Mucosa of rectum (tissue), 2 donors: ENCODE results near the gene VOPP1.

Source experiments
- H3K27ac ChIP-seq, 2 donors: one replicate each; pipeline ENCODE4 v1.7.0; 2013; ENCODE audit warnings: inconsistent platforms in 2 of 2, low read depth in 2 of 2, low read length in 2 of 2
- H3K27me3 ChIP-seq, 2 donors: one replicate each; pipeline ENCODE4 v1.7.0; 2013; ENCODE audit warnings: low read length in 2 of 2; ENCODE audit not compliant: control insufficient read depth in 2 of 2, insufficient read depth in 2 of 2
- H3K36me3 ChIP-seq, 2 donors: one replicate each; pipeline ENCODE4 v1.7.0; 2013; ENCODE audit warnings: low read length in 2 of 2; ENCODE audit not compliant: control insufficient read depth in 2 of 2, insufficient read depth in 2 of 2
- H3K4me1 ChIP-seq, 2 donors: one replicate each; pipeline ENCODE4 v1.7.0; 2013; ENCODE audit warnings: low read length in 2 of 2, mild to moderate bottlenecking in 1 of 2; ENCODE audit not compliant: control insufficient read depth in 2 of 2, insufficient read depth in 2 of 2
- H3K4me3 ChIP-seq, 2 donors: one replicate each; pipeline ENCODE4 v1.7.0; 2013; ENCODE audit warnings: low read length in 2 of 2
- H3K9ac ChIP-seq, 2 donors: one replicate each; pipeline ENCODE4 v1.7.0; 2013; ENCODE audit warnings: low read length in 2 of 2, low read depth in 1 of 2, mild to moderate bottlenecking in 1 of 2
- H3K9me3 ChIP-seq, 2 donors: one replicate each; pipeline ENCODE4 v1.7.0; 2013; ENCODE audit warnings: low read length in 2 of 2; ENCODE audit not compliant: control insufficient read depth in 2 of 2
- donor health status: healthy.
- donor health status: Normal muscosa, but diverticular disease.

The VOPP1 gene

DNA sequence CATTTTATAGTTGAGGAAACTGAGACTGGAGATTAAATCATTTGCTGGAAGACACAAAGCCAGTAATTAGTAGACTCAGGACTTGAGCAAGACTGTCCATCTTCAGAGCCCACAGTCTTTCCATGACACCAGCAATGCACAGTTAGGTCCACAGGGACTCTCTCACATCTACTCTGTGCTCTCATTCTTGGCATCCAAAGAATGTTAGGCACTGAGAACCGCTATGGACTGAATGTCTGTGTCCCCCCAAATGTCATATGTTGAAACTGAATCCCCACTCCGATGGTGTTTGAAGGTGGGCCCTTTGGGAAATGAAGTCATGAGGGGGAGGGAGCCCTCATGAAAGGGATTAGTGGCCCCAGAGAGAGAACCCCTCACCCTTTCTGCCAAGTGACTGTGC lies 106.6 kb downstream of the VOPP1 start:
- no peaks in the 10 kb centered on the region for H3K27me3 ChIP-seq
- no peaks in the 10 kb centered on the region for H3K4me1 ChIP-seq
- H3K9me3 ChIP-seq: no peaks in the 10 kb centered on the region
- H3K9ac ChIP-seq: no peak overlapping the region
- peaks cover 20 to 24% of the 10 kb centered on the region in 2 donors for H3K36me3 ChIP-seq
- no peak overlapping the region for H3K27ac ChIP-seq
- no peak overlapping the region for H3K4me3 ChIP-seq

DNA sequence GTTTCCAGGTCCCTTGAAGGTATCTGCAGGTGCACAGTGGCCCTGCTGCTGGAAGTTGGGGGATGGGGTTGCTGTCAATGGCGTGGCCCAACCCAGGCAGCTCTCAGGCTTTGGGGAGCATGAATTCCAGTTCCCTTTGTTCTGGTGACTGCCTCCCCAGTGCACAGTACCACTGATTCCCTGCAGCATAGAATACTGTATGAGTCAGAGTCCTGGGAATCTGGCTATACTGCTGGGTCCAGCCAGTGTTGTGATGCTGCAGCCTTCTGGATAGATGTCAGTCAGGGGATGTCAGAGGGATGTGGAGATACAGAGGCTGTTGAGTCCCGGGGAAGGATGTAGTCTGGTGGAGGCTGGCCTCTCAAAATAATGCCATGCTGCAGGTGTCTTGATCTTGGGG lies 107.9 kb downstream of the VOPP1 start:
- no peak overlapping the region for H3K4me3 ChIP-seq
- no peak overlapping the region for H3K27ac ChIP-seq
- H3K27me3 ChIP-seq: no peaks in the 10 kb centered on the region
- peaks cover 20 to 24% of the 10 kb centered on the region in 2 donors for H3K36me3 ChIP-seq
- H3K9ac ChIP-seq: no peak overlapping the region
- no peaks in the 10 kb centered on the region for H3K4me1 ChIP-seq
- H3K9me3 ChIP-seq: peaks cover under 1 to 3% of the 10 kb centered on the region in 2 donors

DNA sequence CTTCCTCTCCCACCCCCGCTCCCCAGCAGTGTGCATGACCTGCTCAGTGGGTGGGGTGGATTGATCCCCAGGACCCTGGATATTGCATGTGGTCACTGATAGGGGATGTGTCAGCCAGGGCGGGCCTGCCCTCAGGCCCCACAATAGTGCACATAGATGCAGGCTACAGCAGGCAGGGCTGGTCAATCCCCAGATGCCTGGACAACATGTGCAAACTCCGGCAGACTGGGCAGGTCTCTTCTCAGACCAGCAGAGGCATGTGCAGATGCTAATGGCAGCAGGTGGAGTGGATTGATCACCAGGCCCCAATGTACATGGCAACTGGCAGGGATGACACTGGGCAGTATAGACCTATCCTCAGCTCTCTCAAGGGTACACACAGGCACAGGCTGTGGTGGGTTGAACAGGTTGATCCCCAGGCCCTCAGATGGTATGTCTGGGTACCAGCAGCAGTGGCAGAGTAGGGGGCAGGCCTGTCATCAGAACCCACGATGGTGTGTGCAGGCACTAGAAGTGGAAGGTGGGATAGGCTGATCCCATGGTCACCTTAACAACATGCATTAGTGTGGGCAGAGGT lies 108.5 kb downstream of the VOPP1 start:
- Histone ChIP-seq H3K9ac (no peak overlapping the region), H3K36me3 (peaks cover 20 to 24% of the 10 kb centered on the region in 2 donors), H3K4me3 (no peak overlapping the region), H3K27me3 (no peaks in the 10 kb centered on the region), H3K27ac (no peak overlapping the region), H3K9me3 (peaks cover 4 to 5% of the 10 kb centered on the region in 2 donors), H3K4me1 (no peaks in the 10 kb centered on the region)

DNA sequence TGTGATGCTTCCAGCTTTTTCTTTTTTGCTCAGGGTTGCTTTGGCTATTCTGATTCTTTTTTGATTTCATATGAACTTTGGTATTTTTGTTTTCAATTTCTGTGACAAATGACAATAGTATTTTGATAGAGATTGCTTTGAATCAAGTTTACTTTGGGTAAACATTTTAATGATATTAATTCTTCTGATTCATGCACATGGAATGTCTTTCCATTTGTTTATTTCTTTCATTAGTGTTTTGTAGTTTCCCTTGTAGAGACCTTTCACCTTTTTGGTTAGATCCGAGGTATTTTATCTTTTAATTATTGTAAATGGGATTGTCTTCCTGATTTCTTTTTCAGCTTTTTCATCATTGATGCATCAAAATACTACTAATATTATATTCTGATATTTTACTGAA lies 114.0 kb downstream of the VOPP1 start:
- Histone ChIP-seq H3K4me3 (no peak overlapping the region), H3K27me3 (no peaks in the 10 kb centered on the region), H3K9ac (no peak overlapping the region), H3K4me1 (no peaks in the 10 kb centered on the region), H3K36me3 (no peaks in the 10 kb centered on the region), H3K9me3 (peaks cover 5% of the 10 kb centered on the region in 2 donors), H3K27ac (no peak overlapping the region)

DNA sequence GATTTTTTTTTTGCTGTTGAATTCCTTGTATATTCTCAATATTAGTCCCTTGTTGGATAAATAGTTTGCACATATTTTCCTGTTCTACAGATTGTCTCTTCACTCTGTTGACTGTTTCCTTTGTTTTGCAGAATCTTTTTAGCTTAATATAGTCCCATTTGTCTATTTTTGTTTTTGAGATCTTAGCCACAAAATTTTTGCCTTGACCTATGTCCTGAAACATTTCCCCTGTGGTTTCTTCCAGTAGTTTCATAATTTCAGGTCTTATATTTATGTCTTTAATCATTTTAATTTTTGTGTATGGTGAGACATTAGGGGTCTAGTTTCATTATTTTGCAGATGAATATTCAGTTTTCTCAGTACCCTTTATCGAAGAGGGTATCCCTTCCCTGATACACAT lies 114.5 kb downstream of the VOPP1 start:
- Histone ChIP-seq H3K4me1 (no peaks in the 10 kb centered on the region), H3K4me3 (no peak overlapping the region), H3K9me3 (peaks cover 5% of the 10 kb centered on the region in 2 donors), H3K27ac (no peak overlapping the region), H3K9ac (no peak overlapping the region), H3K36me3 (no peaks in the 10 kb centered on the region), H3K27me3 (no peaks in the 10 kb centered on the region)

DNA sequence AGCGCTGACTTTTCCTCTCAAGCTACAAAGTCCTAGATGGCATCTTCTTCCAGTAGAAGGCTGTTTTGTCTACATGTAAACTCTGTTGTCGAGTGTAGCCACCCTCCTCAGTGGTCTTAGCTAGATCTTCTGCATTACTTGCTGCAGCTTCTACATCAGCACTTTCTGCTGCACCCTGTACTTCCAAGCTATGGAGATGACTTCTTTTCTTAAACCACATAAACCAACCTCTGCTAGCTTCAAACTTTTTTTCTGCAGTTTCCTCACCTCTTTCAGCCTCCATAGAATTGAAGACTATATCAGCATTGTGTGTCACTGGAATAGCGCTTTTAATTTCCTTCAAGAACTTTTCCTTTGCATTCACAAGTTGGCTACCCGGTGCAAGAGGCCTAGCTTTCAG lies 119.3 kb downstream of the VOPP1 start:
- Histone ChIP-seq H3K9ac (no peak overlapping the region), H3K27me3 (no peaks in the 10 kb centered on the region), H3K27ac (no peak overlapping the region), H3K4me3 (no peak overlapping the region), H3K9me3 (no peaks in the 10 kb centered on the region), H3K4me1 (no peaks in the 10 kb centered on the region), H3K36me3 (peaks cover 0 to 3% of the 10 kb centered on the region in 2 donors)

DNA sequence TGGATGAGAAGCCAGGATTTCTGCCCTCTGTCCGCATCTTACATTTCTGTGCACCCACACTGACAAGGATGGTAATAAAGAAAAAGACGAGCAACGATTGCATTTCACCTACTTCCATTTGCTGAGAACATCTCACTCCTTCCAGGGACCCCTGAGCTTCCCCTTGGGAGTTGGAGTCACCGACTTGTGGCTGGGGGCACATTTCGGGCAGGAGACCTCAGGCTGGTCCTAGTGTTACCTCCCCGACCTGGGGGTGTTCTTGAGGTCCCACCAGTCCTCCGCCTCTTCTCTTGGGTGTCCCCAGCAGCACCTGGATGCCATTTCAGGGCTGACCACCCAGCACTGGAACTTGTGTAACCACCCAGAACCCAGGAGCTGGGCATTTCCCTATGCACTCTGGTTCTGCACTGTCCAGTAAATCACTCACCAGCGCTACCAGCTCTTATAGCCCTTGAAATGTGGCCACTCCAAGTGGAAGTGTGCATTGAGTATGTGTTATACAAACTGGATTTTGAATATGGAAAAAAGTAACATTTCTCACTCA lies 122.2 kb downstream of the VOPP1 start:
- H3K9ac ChIP-seq: no peak overlapping the region
- no peaks in the 10 kb centered on the region for H3K9me3 ChIP-seq
- H3K27ac ChIP-seq: no peak overlapping the region
- no peaks in the 10 kb centered on the region for H3K27me3 ChIP-seq
- no peak overlapping the region for H3K4me3 ChIP-seq
- H3K36me3 ChIP-seq: peaks cover 0 to 3% of the 10 kb centered on the region in 2 donors
- no peaks in the 10 kb centered on the region for H3K4me1 ChIP-seq

DNA sequence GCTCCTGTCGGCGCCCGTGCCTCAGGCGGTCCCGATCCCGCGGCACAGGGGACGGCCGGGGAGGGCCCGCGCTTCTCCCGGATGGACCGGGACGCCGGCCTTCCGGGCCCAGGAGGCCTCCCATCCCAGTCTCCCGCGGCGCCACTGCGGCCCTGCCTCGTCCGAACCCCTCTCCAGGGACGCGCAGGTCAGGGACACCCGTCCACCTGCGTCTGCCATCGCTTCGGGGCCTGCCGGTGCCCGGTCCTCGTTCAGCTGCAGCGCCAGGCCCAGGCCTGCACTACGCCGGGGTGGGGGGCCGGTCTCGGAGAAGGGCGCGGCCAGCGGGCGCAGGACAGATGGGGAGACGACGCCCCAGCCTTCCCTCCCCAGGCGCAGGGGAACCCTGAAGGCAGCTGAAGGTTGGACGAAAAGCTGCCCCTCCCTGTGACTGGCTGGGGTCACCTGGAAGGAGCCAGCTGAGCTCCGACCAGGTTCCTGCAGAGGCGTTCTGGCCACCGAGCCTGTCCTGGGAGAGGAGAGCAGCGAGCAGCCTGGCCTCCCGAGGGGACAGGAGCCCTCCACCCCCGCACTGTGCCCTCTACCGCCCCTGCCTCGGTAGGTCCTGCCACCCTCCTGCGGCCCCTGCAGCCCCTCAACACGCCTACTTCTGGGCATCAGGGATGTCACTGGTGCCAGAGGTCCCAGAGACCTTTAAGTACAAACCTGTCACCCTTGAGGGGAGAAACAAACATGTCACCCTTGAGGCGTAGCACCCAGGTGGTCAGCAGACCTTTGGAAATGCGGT lies 122.9 kb downstream of the VOPP1 start:
- Histone ChIP-seq H3K9ac (no peak overlapping the region), H3K4me1 (no peaks in the 10 kb centered on the region), H3K9me3 (no peaks in the 10 kb centered on the region), H3K27ac (no peak overlapping the region), H3K36me3 (peaks cover 0 to 3% of the 10 kb centered on the region in 2 donors), H3K27me3 (no peaks in the 10 kb centered on the region), H3K4me3 (no peak overlapping the region)

DNA sequence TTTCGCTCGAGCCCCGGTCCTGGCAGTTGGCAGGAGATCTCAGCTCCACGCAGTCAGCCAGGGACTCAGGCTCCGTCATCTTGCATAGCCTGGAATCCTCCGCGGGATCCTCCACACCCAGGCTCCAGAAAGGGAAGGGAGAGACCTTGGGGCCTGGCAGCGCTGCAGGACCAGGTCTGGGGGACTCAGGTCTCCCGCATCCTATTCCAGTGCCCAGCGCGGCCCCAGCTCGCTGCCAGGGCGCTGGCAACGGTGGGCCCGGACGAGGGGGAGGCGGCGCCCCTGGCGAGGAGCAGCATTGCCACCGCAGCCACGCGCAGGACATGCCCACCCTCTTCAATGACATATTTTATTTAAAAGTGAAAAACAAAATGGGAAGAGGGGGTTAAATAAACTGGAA lies 123.8 kb downstream of the VOPP1 start:
- Histone ChIP-seq H3K36me3 (peaks cover 0 to 3% of the 10 kb centered on the region in 2 donors), H3K27me3 (no peaks in the 10 kb centered on the region), H3K4me3 (no peak overlapping the region), H3K4me1 (no peaks in the 10 kb centered on the region), H3K27ac (no peak overlapping the region), H3K9ac (no peak overlapping the region), H3K9me3 (no peaks in the 10 kb centered on the region)

DNA sequence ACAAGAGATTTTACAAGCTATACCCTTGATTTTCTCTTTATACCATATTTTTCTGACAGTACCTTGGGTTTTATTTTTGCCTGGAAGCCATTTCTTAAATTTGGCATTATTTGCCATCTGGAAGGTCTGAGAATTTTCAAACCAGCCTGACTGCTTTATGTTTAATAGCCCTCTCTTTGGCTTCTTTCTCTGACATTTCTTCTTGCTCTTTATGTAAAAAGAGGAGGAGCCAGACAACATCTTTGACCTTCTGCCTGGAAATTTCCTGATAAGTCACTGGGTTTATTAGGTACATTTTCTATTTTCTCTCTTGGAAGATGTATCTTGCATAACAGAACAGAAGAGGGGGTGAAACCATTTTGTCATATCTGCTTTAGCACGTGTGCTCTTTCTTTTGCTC lies 127.5 kb downstream of the VOPP1 start:
- Histone ChIP-seq H3K27me3 (no peaks in the 10 kb centered on the region), H3K4me3 (no peak overlapping the region), H3K9ac (no peak overlapping the region), H3K4me1 (no peaks in the 10 kb centered on the region), H3K27ac (no peak overlapping the region), H3K36me3 (no peaks in the 10 kb centered on the region), H3K9me3 (no peaks in the 10 kb centered on the region)
